PFSK-1 (cell line): ENCODE results near the gene OR2C3.

Source experiments
- FOXP2 ChIP-seq: optimal IDR thresholded peaks from 2 replicates; pipeline ENCODE3; 2011; ENCODE audit warnings: borderline replicate concordance, control low read depth, inconsistent platforms; ENCODE audit not compliant: insufficient read depth; ENCODE audit errors: extremely low read length, extremely low read depth
- POLR2AphosphoS5 ChIP-seq: IDR thresholded peaks from 2 replicates; pipeline ENCODE4 v1.6.1; 2012; ENCODE audit warnings: low read depth, mild to moderate bottlenecking, control low read depth, low read length, moderate library complexity
- SIN3A ChIP-seq: IDR thresholded peaks from 2 replicates; pipeline ENCODE4 v1.6.1; 2012; ENCODE audit warnings: mild to moderate bottlenecking, low read length, moderate library complexity, borderline replicate concordance; ENCODE audit not compliant: insufficient read depth
- TAF1 ChIP-seq: IDR thresholded peaks from 2 replicates; pipeline ENCODE4 v1.6.1; 2012; ENCODE audit warnings: low read length, control low read depth, borderline replicate concordance; ENCODE audit not compliant: insufficient read depth
- TF ChIP-seq, protein P1 (sequence below), 2 experiments: IDR thresholded peaks; 2 replicates each; pipeline versions ENCODE4 v1.6.1 to v1.8.0; 2011 to 2012; ENCODE audit warnings: low read depth in 2 of 2, low read length in 2 of 2, control low read depth in 1 of 2, inconsistent platforms in 1 of 2, mild to moderate bottlenecking in 1 of 2, moderate library complexity in 1 of 2; ENCODE audit not compliant: insufficient read depth in 1 of 2

DNA sequence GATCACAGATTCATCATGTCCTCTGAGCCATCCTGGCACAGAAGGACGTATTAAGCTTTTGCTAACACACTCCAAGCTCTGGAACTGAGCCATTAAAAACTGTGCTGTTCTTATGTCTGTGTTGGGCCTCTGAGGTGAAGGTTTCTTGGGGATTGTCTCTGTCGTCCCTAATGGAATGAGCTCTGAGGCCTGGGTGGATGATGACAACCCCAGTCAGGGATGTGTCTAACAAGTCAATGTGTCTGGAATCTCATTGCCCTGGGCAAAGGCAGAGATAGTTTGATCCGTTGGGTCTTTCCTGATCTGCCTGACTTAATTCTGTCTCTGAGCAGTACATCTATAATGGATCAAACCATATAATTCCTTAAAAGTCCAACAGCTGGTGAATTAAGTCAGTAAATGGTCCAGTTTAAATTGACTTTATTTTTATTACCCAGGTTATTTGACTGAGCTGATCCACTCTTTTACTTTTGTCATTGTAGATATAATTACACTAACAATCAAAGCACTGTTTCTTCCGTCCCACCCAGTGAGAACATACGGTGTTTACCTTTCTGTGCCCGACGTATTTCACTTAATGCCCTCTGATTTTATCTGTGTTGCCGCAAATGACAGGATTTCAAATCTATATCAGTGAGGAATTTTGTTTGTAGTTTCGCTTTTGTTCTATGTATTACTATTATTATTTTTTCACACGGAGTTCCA, 39.5 kb downstream of the OR2C3 start:
- TF ChIP-seq, protein P1, sequence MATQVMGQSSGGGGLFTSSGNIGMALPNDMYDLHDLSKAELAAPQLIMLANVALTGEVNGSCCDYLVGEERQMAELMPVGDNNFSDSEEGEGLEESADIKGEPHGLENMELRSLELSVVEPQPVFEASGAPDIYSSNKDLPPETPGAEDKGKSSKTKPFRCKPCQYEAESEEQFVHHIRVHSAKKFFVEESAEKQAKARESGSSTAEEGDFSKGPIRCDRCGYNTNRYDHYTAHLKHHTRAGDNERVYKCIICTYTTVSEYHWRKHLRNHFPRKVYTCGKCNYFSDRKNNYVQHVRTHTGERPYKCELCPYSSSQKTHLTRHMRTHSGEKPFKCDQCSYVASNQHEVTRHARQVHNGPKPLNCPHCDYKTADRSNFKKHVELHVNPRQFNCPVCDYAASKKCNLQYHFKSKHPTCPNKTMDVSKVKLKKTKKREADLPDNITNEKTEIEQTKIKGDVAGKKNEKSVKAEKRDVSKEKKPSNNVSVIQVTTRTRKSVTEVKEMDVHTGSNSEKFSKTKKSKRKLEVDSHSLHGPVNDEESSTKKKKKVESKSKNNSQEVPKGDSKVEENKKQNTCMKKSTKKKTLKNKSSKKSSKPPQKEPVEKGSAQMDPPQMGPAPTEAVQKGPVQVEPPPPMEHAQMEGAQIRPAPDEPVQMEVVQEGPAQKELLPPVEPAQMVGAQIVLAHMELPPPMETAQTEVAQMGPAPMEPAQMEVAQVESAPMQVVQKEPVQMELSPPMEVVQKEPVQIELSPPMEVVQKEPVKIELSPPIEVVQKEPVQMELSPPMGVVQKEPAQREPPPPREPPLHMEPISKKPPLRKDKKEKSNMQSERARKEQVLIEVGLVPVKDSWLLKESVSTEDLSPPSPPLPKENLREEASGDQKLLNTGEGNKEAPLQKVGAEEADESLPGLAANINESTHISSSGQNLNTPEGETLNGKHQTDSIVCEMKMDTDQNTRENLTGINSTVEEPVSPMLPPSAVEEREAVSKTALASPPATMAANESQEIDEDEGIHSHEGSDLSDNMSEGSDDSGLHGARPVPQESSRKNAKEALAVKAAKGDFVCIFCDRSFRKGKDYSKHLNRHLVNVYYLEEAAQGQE (IDR thresholded peaks at IDR 0.05; ENCODE audit: insufficient read depth in 1 of 2, low read depth in 2 of 2, low read length in 2 of 2), result no peak
- TF ChIP-seq POLR2AphosphoS5 (no peak), TAF1 (no peak), FOXP2 (no peak), SIN3A (no peak)
